ENCODE measurements around the gene TIA1.
"Not testable (repeated sequence)": the region's sequence is repeated elsewhere in the genome, so short reads cannot be mapped to it uniquely, and the experiment has no call there.

The TIA1 gene

GRCh38 chr2:70182689-70183088 is 65.7 kb downstream of the TIA1 start:
- no peak for TF ChIP-seq CTCF (IDR thresholded peaks at IDR 0.05; ENCODE audit: low read depth, low read length)
- H3K4me3 ChIP-seq (ENCODE audit: low read depth, low read length): no peak overlapping the region

- no peak for TF ChIP-seq CTCF (IDR thresholded peaks at IDR 0.05; ENCODE audit: low read depth, low read length)
- H3K4me3 ChIP-seq (ENCODE audit: low read depth, low read length): no peak overlapping the region
Measured at GRCh38 chr2:70181363-70181956, 67.0 kb downstream of the TIA1 start.

GRCh38 chr2:70173520-70173919 is 74.9 kb downstream of the TIA1 start:
- no peak for TF ChIP-seq CTCF (IDR thresholded peaks at IDR 0.05; ENCODE audit: low read depth, low read length)
- H3K4me3 ChIP-seq (ENCODE audit: low read depth, low read length): no peak overlapping the region

GRCh38 chr2:70169654-70170245 is 78.7 kb downstream of the TIA1 start:
- not testable (repeated sequence) for H3K4me3 ChIP-seq (ENCODE audit: low read depth, low read length)

- TF ChIP-seq CTCF (IDR thresholded peaks at IDR 0.05; ENCODE audit: low read depth, low read length): no peak
- H3K4me3 ChIP-seq (ENCODE audit: low read depth, low read length): no peak overlapping the region
Measured at GRCh38 chr2:70161069-70161534, 87.3 kb downstream of the TIA1 start.

GRCh38 chr2:70160545-70160944 is 87.9 kb downstream of the TIA1 start:
- TF ChIP-seq CTCF (IDR thresholded peaks at IDR 0.05; ENCODE audit: low read depth, low read length): no peak
- H3K4me3 ChIP-seq (ENCODE audit: low read depth, low read length): no peak overlapping the region

All from WI38 (cell line).